NT2/D1 (cell line): Measurements from ENCODE around the gene WDFY4.

Experiments used
- SUZ12 ChIP-seq: IDR thresholded peaks from 2 replicates; pipeline ENCODE4 v1.6.1; 2011; ENCODE audit not compliant: insufficient read length, insufficient read depth; ENCODE audit errors: extremely low read depth
- YY1 ChIP-seq: IDR thresholded peaks from 2 replicates; pipeline ENCODE4 v1.6.1; 2011; ENCODE audit not compliant: insufficient read length, insufficient read depth
- ZNF274 ChIP-seq: IDR thresholded peaks from 2 replicates; pipeline ENCODE4 v1.6.1; 2011; ENCODE audit warnings: mild to moderate bottlenecking, low read depth, low read length

DNA sequence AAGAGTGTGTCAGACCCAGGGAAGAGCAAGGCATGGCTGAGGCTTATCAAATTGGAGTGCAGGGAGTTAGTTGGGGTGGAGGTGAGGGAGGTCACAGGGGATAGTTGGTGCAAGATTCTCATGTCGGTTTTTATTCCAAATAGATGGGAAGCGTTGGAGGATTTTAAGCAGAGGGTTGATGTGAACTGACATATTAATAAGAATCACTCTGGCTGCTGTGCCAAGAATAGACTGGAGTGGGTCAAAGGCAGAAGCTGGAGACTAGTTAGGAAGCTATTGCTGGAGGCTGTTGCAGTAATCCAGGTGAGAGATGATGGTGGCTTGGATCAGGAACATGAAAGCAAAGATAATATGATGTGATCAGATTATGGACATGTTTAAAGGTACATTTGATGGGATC, 218.5 kb downstream of the WDFY4 start:
- TF ChIP-seq ZNF274, result no peak
- no peak for TF ChIP-seq YY1
- TF ChIP-seq SUZ12, result no peak
